ENCODE measurements around the gene BASP1. TPM values are rescaled to one million over a fixed set of nuclear protein-coding genes. Genes with fewer than 3 reads are reported as not detected.

BASP1 gene
- polyA plus RNA-seq, 1 donor, result 26.3 TPM

DNA sequence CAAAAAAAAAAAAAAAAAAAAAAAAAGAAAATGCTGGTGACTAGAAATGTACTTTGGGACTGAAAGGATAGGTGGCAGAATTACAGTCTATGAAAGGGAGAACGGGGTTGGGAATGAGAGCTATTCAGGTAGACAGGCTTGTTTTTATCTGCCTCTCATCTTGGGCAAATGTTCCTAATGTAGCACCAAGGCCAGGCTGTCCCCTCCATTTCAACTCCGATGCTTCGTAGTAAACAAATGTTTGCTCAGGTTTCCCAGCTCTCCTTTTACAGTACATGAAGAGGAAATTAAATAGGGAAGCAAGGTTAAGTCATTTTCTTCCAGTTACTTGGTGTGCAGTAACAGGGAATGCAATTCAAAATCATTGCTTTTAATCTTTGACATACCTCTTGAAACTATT is 4.4 kb upstream of the BASP1 start:
- Histone ChIP-seq H3K9me3 (ENCODE audit: control insufficient read depth, low read depth, low read length) (peaks cover 4% of the 10 kb centered on the region), H3K4me3 (ENCODE audit: low read length) (no peak overlapping the region), H3K27me3 (ENCODE audit: control insufficient read depth, insufficient read depth, low read length) (peaks cover 21% of the 10 kb centered on the region), H3K27ac (ENCODE audit: low read length) (no peak overlapping the region), H3K4me1 (ENCODE audit: control insufficient read depth, insufficient read depth, low read length) (no peaks in the 10 kb centered on the region), H3K36me3 (ENCODE audit: control insufficient read depth, insufficient read depth, low read length) (no peaks in the 10 kb centered on the region)
- WGBS (ENCODE audit: insufficient coverage, low lambda C conversion rate), result 35% methylated on average over 2 of the region's 3 CpGs
- no peak for DNase-seq

DNA sequence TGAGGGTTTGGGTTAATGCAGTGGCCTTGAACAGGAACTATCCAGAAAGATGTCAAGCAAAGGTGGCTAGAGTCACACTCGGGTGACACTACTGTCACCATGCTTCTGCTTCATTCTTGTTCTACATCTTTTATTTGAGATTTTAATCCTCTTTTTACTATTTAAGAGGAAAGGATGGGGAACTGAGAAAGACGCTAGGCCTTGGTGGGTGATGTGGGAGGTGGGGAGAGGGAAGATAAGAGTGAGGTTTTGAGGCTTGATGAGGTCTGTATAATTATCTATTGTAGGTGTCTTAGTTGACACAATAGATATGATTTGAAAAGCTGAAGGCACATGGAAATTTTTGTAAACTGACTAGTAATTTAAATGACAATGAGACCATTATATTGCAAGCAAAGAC is 3.5 kb upstream of the BASP1 start:
- no peak for DNase-seq
- Histone ChIP-seq H3K9me3 (ENCODE audit: control insufficient read depth, low read depth, low read length) (peaks cover 4% of the 10 kb centered on the region), H3K4me1 (ENCODE audit: control insufficient read depth, insufficient read depth, low read length) (no peaks in the 10 kb centered on the region), H3K4me3 (ENCODE audit: low read length) (no peak overlapping the region), H3K36me3 (ENCODE audit: control insufficient read depth, insufficient read depth, low read length) (no peaks in the 10 kb centered on the region), H3K27ac (ENCODE audit: low read length) (no peak overlapping the region), H3K27me3 (ENCODE audit: control insufficient read depth, insufficient read depth, low read length) (peaks cover 30% of the 10 kb centered on the region)
- WGBS (ENCODE audit: insufficient coverage, low lambda C conversion rate), result 83% methylated on average over 1 of the region's 2 CpGs

DNA sequence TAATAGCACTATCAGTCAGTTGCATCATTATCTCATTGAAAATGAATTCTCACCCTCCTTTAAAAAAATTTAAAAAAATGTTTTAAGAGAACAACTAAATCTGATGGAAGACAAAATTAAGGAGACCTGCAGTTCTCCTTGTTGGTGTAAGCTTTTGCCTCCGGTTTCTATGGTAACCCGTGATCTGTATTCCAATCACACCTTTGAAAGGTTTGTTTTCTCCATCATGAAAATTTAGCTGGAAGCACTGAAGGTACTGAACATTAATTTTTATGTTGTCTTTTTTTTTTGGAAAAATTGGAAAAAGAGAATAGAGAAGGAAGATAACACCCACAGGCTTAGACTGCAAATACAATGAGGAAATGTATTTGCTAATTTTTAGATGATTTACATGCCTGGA is 2.5 kb upstream of the BASP1 start:
- H3K9me3 ChIP-seq (ENCODE audit: control insufficient read depth, low read depth, low read length), result peaks cover 4% of the 10 kb centered on the region
- peaks cover 39% of the 10 kb centered on the region for H3K27me3 ChIP-seq (ENCODE audit: control insufficient read depth, insufficient read depth, low read length)
- DNase-seq, result no peak
- H3K27ac ChIP-seq (ENCODE audit: low read length), result no peak overlapping the region
- no CpG with 5 or more reads among the region's 2 CpGs for WGBS (ENCODE audit: insufficient coverage, low lambda C conversion rate)
- no peaks in the 10 kb centered on the region for H3K36me3 ChIP-seq (ENCODE audit: control insufficient read depth, insufficient read depth, low read length)
- no peaks in the 10 kb centered on the region for H3K4me1 ChIP-seq (ENCODE audit: control insufficient read depth, insufficient read depth, low read length)
- H3K4me3 ChIP-seq (ENCODE audit: low read length), result no peak overlapping the region

DNA sequence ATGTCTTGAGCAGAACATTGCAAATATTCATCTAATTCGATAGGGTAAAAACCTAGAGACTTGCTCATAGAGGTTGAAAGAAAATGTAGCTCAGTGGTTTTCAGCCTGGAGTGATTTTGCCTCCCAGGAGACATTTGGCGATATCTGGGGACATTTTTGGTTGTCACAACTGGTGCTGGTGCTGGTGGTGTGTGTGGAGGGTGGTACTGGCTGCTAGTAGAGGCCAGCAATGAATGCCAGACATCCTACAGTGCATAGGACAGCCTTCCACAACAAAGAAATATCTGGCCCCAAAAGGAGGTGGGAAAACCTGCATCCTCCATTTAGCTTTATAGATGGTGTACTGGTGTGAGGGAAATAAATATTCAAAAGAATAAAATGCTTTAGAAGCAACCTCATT is 2.1 kb upstream of the BASP1 start:
- Histone ChIP-seq H3K27me3 (ENCODE audit: control insufficient read depth, insufficient read depth, low read length) (peaks cover 38% of the 10 kb centered on the region), H3K9me3 (ENCODE audit: control insufficient read depth, low read depth, low read length) (peaks cover 4% of the 10 kb centered on the region), H3K4me3 (ENCODE audit: low read length) (no peak overlapping the region), H3K4me1 (ENCODE audit: control insufficient read depth, insufficient read depth, low read length) (no peaks in the 10 kb centered on the region), H3K27ac (ENCODE audit: low read length) (no peak overlapping the region), H3K36me3 (ENCODE audit: control insufficient read depth, insufficient read depth, low read length) (no peaks in the 10 kb centered on the region)
- no peak for DNase-seq
- WGBS (ENCODE audit: insufficient coverage, low lambda C conversion rate), result no CpG with 5 or more reads among the region's 2 CpGs

DNA sequence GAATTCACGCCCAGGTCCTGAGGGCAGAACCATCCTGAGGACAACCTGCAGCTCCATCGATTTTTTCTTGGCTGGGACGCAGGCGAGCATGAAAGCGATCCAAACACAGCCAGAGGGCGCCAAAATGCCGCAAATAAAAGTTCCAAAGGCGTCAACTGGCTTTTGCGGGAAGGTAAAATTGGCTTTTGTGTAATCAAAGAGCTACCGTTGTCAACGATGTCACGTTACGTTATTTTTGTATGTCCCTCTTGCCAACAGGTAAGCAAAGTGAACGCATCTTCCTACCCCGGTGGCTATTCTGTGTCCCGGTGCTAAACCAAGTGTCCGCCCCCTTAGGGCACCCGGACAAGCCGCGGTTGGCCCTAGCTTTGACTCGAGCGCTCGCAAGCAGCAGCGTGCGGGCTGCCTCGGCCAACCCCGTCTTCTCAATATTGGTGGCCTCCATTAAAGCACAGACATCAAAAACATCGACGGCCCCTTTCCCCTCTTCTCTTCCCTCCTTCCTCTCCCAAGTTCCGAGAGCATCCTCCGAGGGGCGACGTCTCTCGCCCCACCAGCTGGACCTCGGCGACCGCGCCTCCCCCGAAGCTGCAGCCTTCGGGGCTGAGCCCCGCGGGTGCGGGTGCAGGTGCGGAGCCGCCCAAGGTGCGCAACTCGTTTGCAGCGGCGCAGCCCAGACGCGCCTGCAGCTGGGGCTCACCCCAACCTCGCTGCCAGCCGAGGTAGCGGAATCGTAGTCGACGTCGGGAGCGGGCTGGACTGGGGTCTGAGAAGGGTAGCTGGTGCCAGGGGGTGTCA is 1.1 kb upstream of the BASP1 start:
- no peak overlapping the region for H3K27ac ChIP-seq (ENCODE audit: low read length)
- H3K4me1 ChIP-seq (ENCODE audit: control insufficient read depth, insufficient read depth, low read length), result no peaks in the 10 kb centered on the region
- peak; percentile 49 to 70 for DNase-seq
- H3K36me3 ChIP-seq (ENCODE audit: control insufficient read depth, insufficient read depth, low read length), result no peaks in the 10 kb centered on the region
- H3K27me3 ChIP-seq (ENCODE audit: control insufficient read depth, insufficient read depth, low read length), result peaks cover 38% of the 10 kb centered on the region
- H3K9me3 ChIP-seq (ENCODE audit: control insufficient read depth, low read depth, low read length), result peaks cover 4% of the 10 kb centered on the region
- no CpG with 5 or more reads among the region's 59 CpGs for WGBS (ENCODE audit: insufficient coverage, low lambda C conversion rate)
- peak overlapping the region; percentile 25 for H3K4me3 ChIP-seq (ENCODE audit: low read length)

DNA sequence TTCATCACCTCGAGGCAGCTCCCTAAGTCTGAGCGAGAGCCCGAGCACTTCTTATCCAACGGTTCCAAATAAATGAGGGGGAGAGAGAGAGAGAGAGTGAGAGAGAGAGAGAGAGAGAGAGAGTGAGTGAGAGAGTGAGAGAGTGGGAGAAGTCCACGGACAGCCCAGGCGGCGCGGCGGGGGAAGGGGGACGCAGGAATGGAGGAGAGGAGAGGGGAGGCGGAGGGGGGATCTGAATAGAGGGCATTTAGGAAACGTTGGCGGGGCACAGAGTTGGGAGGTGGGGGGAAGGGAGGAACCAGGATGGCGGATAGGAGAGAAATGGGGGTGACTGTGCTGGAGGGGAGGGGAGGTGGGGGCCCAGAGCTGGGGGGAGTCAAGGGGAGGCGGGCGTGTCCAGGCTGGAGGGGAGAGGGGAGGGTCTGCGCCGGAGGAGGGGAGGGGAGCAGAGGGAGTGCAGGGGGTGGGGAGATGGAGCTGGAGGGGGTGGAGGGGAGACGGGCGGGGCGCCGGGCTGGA is 398 bp upstream of the BASP1 start:
- no peaks in the 10 kb centered on the region for H3K36me3 ChIP-seq (ENCODE audit: control insufficient read depth, insufficient read depth, low read length)
- H3K27me3 ChIP-seq (ENCODE audit: control insufficient read depth, insufficient read depth, low read length), result peaks cover 36% of the 10 kb centered on the region
- peak in 1 of 2 donors; percentile 35 for DNase-seq
- H3K9me3 ChIP-seq (ENCODE audit: control insufficient read depth, low read depth, low read length), result peaks cover 4% of the 10 kb centered on the region
- H3K27ac ChIP-seq (ENCODE audit: low read length), result no peak overlapping the region
- H3K4me1 ChIP-seq (ENCODE audit: control insufficient read depth, insufficient read depth, low read length), result no peaks in the 10 kb centered on the region
- WGBS (ENCODE audit: insufficient coverage, low lambda C conversion rate), result no CpG with 5 or more reads among the region's 22 CpGs
- H3K4me3 ChIP-seq (ENCODE audit: low read length), result peak overlapping the region; percentile 25

DNA sequence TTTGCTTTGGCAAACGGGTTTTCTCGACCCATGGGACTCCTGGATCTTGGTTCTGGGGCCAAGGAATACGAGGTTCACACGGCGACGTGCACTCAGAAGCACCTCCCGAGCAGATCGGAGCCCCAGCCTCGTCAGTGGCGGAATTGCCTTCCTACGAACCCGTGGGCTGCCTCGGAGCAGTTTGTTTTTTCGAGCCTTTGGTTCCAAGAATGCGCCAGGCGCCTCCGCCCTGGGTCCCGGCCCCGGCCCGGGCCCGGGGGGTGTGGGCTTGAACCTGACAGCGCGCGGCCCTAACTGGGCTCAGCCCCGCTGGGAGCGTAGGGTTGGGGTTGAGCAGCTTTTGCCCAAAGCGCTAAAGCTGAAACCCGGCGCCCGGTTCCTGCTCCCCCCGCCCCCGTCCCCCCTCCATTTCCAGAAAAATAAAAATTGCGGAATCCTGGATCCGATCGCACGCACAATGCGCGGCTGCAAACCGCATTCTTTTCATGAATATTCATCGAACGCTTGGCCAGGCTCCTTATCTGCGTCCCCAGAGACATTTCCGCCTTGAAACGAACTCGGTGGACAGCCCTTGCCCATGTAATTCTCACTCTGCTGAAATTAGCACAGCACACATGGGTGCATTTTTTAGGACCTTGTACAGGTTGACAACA is 1.0 kb downstream of the BASP1 start:
- Histone ChIP-seq H3K4me1 (ENCODE audit: control insufficient read depth, insufficient read depth, low read length) (no peaks in the 10 kb centered on the region), H3K27me3 (ENCODE audit: control insufficient read depth, insufficient read depth, low read length) (peaks cover 37% of the 10 kb centered on the region), H3K27ac (ENCODE audit: low read length) (peak overlapping the region; percentile 55), H3K9me3 (ENCODE audit: control insufficient read depth, low read depth, low read length) (peaks cover 4% of the 10 kb centered on the region), H3K4me3 (ENCODE audit: low read length) (peak overlapping the region; percentile 61), H3K36me3 (ENCODE audit: control insufficient read depth, insufficient read depth, low read length) (no peaks in the 10 kb centered on the region)
- 0% methylated on average over 3 of the region's 45 CpGs for WGBS (ENCODE audit: insufficient coverage, low lambda C conversion rate)
- peak in 1 of 2 donors; percentile 12 for DNase-seq

DNA sequence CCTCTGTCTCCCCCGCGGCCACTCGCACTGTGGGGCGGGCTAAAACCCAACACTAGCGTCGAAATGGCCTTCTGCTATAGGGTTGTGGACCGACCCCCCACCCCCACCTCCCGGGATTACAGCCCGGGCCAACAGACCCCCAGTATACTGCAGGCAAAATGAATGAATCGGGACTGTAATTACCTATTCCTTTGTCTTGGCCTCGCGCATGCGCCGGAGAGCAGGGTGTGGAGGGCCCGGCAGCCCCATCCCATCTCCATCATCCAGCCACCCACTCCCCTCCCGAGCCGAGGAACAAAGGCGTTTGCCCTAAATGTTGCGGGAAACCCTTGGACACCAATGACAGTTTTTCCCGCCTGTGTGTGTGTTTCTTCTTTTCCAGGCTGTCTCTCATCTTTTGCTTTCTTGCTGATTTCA is 1.6 kb downstream of the BASP1 start:
- DNase-seq, result peak in 1 of 2 donors; percentile 8

DNA sequence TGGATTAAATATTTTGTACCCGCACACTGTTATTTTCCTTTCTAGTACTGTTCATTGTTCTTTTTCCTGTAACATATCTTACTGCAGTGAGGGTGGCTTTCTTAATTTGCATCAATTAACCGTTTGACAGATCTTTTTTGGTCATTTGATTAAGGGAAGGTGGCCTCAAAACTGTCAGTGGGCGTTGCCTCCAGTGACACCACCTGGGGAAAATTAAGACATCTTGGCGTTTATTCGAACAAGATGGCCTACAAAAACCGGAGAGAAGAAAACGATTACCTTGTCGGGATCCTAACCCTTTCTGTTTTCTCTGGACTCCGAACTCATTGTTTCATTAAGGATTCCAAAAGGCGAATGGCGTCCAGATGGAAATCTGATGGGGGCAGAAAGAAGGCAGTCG is 2.0 kb downstream of the BASP1 start:
- no peak for DNase-seq
- Histone ChIP-seq H3K27ac (ENCODE audit: low read length) (no peak overlapping the region), H3K36me3 (ENCODE audit: control insufficient read depth, insufficient read depth, low read length) (no peaks in the 10 kb centered on the region), H3K4me3 (ENCODE audit: low read length) (peak overlapping the region; percentile 61), H3K27me3 (ENCODE audit: control insufficient read depth, insufficient read depth, low read length) (peaks cover 37% of the 10 kb centered on the region), H3K9me3 (ENCODE audit: control insufficient read depth, low read depth, low read length) (peaks cover 4% of the 10 kb centered on the region), H3K4me1 (ENCODE audit: control insufficient read depth, insufficient read depth, low read length) (no peaks in the 10 kb centered on the region)
- 67% methylated on average over 3 of the region's 12 CpGs for WGBS (ENCODE audit: insufficient coverage, low lambda C conversion rate)

More for the DNA sequence above, 1.6 kb downstream of the BASP1 start:
- H3K36me3 ChIP-seq (ENCODE audit: control insufficient read depth, insufficient read depth, low read length), result no peaks in the 10 kb centered on the region
- no peak overlapping the region for H3K27ac ChIP-seq (ENCODE audit: low read length)
- no peaks in the 10 kb centered on the region for H3K4me1 ChIP-seq (ENCODE audit: control insufficient read depth, insufficient read depth, low read length)
- peaks cover 37% of the 10 kb centered on the region for H3K27me3 ChIP-seq (ENCODE audit: control insufficient read depth, insufficient read depth, low read length)
- H3K4me3 ChIP-seq (ENCODE audit: low read length), result peak overlapping the region; percentile 61
- H3K9me3 ChIP-seq (ENCODE audit: control insufficient read depth, low read depth, low read length), result peaks cover 4% of the 10 kb centered on the region
- no CpG with 5 or more reads among the region's 20 CpGs for WGBS (ENCODE audit: insufficient coverage, low lambda C conversion rate)

DNA sequence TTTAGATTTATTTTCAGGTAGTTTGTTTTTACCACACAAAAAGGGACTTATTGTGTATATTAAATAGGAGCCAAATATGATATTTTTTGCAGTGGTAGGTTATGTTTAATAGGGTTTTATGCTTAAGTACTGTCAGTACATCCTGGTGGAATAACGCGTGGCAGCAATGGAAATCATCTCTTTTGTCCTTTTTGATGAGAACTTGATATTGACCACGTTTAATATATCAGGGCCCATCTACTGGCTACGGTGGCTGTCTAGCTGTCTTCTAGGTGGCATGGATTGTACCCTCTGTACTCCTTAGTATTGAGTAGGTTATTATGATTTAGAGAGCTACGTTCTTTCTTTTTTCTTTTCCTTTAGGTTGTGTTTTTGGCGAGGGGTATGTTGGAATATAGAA is 2.6 kb downstream of the BASP1 start:
- no peak overlapping the region for H3K4me3 ChIP-seq (ENCODE audit: low read length)
- H3K4me1 ChIP-seq (ENCODE audit: control insufficient read depth, insufficient read depth, low read length), result no peaks in the 10 kb centered on the region
- 100% methylated on average over 4 of the region's 6 CpGs for WGBS (ENCODE audit: insufficient coverage, low lambda C conversion rate)
- H3K27ac ChIP-seq (ENCODE audit: low read length), result no peak overlapping the region
- no peaks in the 10 kb centered on the region for H3K36me3 ChIP-seq (ENCODE audit: control insufficient read depth, insufficient read depth, low read length)
- peaks cover 37% of the 10 kb centered on the region for H3K27me3 ChIP-seq (ENCODE audit: control insufficient read depth, insufficient read depth, low read length)
- no peak for DNase-seq
- peaks cover 4% of the 10 kb centered on the region for H3K9me3 ChIP-seq (ENCODE audit: control insufficient read depth, low read depth, low read length)
